OCI-LY7 (cell line): ENCODE measurements around the gene SOBP.

ENCODE experiments used
- EZH2phosphoT487 ChIP-seq: fragments of 200-600 bp; sonication (generic); IDR thresholded peaks from 2 replicates; pipeline ENCODE4 v1.6.1; 2018; ENCODE audit warnings: low read depth, borderline replicate concordance, mild to moderate bottlenecking, mixed run types, antibody characterized with exemption, low read length, moderate library complexity, mixed read lengths
- TF ChIP-seq, protein P1 (sequence below): fragments of 200-600 bp; sonication (generic); conservative IDR thresholded peaks from 2 replicates; pipeline ENCODE4 v1.5.1; 2014; ENCODE audit warnings: mild to moderate bottlenecking, antibody characterized with exemption, low read length, moderate library complexity, mixed read lengths

DNA sequence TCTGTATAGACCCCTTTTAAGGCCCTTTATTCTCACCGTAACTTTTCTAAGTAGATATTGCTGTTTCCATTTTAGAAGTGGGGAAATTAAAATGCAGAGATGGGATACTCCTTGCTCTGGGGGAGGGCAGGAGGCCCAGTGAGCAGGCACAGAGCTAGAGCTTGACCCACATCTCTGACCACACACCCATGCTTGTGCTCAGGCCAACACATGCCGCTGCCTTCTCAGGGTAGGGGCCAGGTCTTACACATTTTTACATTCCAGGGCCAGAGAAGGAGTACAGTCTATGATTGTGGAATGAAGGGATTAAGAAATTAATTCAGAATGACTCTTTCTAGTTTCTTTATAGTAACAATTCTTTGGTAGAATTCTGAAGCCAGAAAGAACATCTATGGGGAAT, 104.8 kb downstream of the SOBP start:
- TF ChIP-seq, protein P1, sequence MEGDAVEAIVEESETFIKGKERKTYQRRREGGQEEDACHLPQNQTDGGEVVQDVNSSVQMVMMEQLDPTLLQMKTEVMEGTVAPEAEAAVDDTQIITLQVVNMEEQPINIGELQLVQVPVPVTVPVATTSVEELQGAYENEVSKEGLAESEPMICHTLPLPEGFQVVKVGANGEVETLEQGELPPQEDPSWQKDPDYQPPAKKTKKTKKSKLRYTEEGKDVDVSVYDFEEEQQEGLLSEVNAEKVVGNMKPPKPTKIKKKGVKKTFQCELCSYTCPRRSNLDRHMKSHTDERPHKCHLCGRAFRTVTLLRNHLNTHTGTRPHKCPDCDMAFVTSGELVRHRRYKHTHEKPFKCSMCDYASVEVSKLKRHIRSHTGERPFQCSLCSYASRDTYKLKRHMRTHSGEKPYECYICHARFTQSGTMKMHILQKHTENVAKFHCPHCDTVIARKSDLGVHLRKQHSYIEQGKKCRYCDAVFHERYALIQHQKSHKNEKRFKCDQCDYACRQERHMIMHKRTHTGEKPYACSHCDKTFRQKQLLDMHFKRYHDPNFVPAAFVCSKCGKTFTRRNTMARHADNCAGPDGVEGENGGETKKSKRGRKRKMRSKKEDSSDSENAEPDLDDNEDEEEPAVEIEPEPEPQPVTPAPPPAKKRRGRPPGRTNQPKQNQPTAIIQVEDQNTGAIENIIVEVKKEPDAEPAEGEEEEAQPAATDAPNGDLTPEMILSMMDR = no peak
- no peak for TF ChIP-seq EZH2phosphoT487
